GM18519 (cell line): ENCODE measurements around the gene SCARB1.

Source experiments
- ATAC-seq: cut with Tn5 transposase; IDR thresholded peaks from one replicate; pipeline ENCODE4 v1.9.1; 2021; ENCODE audit warnings: mild to moderate bottlenecking, moderate library complexity; ENCODE audit not compliant: unreplicated experiment, low FRiP score

The SCARB1 gene

GRCh38 chr12:124751654-124752355, 111.9 kb downstream of the SCARB1 start:
- ATAC-seq, result no peak

- ATAC-seq, result no peak
Measured at GRCh38 chr12:124750787-124751471, 112.7 kb downstream of the SCARB1 start.

GRCh38 chr12:124750149-124750656, 113.5 kb downstream of the SCARB1 start:
- ATAC-seq, result no peak

- ATAC-seq, result no peak
Measured at GRCh38 chr12:124749725-124750124, 113.9 kb downstream of the SCARB1 start.

- ATAC-seq, result no peak
Measured at GRCh38 chr12:124747426-124748161, 116.1 kb downstream of the SCARB1 start.

- no peak for ATAC-seq
Measured at GRCh38 chr12:124746649-124747425, 116.8 kb downstream of the SCARB1 start.

- no peak for ATAC-seq
Measured at GRCh38 chr12:124745891-124746570, 117.6 kb downstream of the SCARB1 start.

- ATAC-seq, result no peak
Measured at GRCh38 chr12:124745465-124745890, 118.2 kb downstream of the SCARB1 start.

- peak; percentile 65 for ATAC-seq
Measured at GRCh38 chr12:124744659-124745464, 118.8 kb downstream of the SCARB1 start.

GRCh38 chr12:124744273-124744640, 119.4 kb downstream of the SCARB1 start:
- no peak for ATAC-seq

GRCh38 chr12:124743479-124744272, 120.0 kb downstream of the SCARB1 start:
- ATAC-seq, result no peak

- ATAC-seq, result no peak
Measured at GRCh38 chr12:124742678-124743077, 121.0 kb downstream of the SCARB1 start.

GRCh38 chr12:124742111-124742510, 121.6 kb downstream of the SCARB1 start:
- ATAC-seq, result no peak

- no peak for ATAC-seq
Measured at GRCh38 chr12:124741211-124741610, 122.5 kb downstream of the SCARB1 start.

GRCh38 chr12:124740691-124741137, 123.0 kb downstream of the SCARB1 start:
- ATAC-seq, result no peak

- ATAC-seq, result no peak
Measured at GRCh38 chr12:124739953-124740561, 123.6 kb downstream of the SCARB1 start.

GRCh38 chr12:124738636-124739467, 124.8 kb downstream of the SCARB1 start:
- ATAC-seq, result no peak
